ENCODE results near the gene MS4A2. TPM values are rescaled to one million over a fixed set of nuclear protein-coding genes. Genes with fewer than 3 reads are reported as not detected.
"Not testable (repeated sequence)": the region's sequence is repeated elsewhere in the genome, so short reads cannot be mapped to it uniquely, and the experiment has no call there.

MS4A2 gene
- total and polyA plus RNA-seq, 2 of the 8 experiments (the other 6 are each of a cell fraction or from before 2014, with no cell fraction given): not detected

DNA sequence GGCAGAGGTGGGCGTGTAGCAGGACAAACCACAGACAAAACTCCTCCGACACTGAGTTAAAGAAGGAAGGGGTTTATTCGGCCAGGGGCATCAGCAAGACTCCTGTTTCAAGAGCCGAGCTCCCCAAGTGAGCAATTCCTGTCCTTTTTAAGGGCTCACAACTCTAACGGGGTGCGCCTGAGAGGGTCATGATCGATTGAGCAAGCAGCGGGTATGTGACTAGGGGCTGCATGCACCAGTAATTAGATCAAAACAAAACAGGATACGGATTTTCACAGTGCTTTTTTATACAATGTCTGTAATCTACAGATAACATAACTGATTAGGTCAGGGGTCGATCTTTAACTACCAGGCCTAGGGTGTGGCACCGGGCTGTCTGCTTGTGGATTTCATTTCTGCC lies 12.9 kb downstream of the MS4A2 start:
- H4K20me1 ChIP-seq (replicated peaks in 1 of 2; ENCODE audit: control insufficient read depth in 1 of 2, insufficient read depth in 2 of 2, low read length in 2 of 2); H2BK15ac ChIP-seq (ENCODE audit: low read length); H4K8ac ChIP-seq (ENCODE audit: extremely low read depth, insufficient read depth, low read length); H3K4ac ChIP-seq (replicated peaks; ENCODE audit: insufficient read length, low read depth, low read length); FAIRE-seq; DNase-seq (ENCODE audit: low read depth in 1 of 2, low spot score in 2 of 2); H3K56ac ChIP-seq (replicated peaks; ENCODE audit: insufficient read length, low read depth, low read length); H2BK5ac ChIP-seq (ENCODE audit: low read depth, low read length); H3K23me2 ChIP-seq (ENCODE audit: low read depth, low read length); H4K91ac ChIP-seq (replicated peaks; ENCODE audit: insufficient read length, low read length); H3K79me2 ChIP-seq (ENCODE audit: control insufficient read depth in 1 of 2, insufficient read depth in 2 of 2, low read length in 2 of 2); H3K79me1 ChIP-seq (ENCODE audit: low read depth, low read length); H3K23ac ChIP-seq (ENCODE audit: insufficient read length); H2AFZ ChIP-seq (ENCODE audit: low read length); H3K18ac ChIP-seq (ENCODE audit: extremely low read depth, low read length); H2BK20ac ChIP-seq (ENCODE audit: low read length); H2BK12ac ChIP-seq (ENCODE audit: low read depth, low read length); H3K9ac ChIP-seq (replicated peaks in 1 of 4; ENCODE audit: extremely low read depth in 1 of 4, low read depth in 3 of 4, low read length in 3 of 4); POLR2A ChIA-PET (ENCODE audit: partially characterized antibody); H3K14ac ChIP-seq (ENCODE audit: insufficient read length); H2BK120ac ChIP-seq (replicated peaks; ENCODE audit: low read depth, low read length); H3K27me3 ChIP-seq (replicated peaks in 1 of 4; ENCODE audit: control insufficient read depth in 3 of 4, extremely low read depth in 1 of 4, insufficient read depth in 3 of 4, low read length in 3 of 4); H3K4me1 ChIP-seq (replicated peaks in 1 of 4; ENCODE audit: control insufficient read depth in 3 of 4, insufficient read depth in 4 of 4, low read length in 3 of 4); H3K9me3 ChIP-seq (ENCODE audit: insufficient read depth in 2 of 2, low read depth in 1 of 2, low read length in 1 of 2); H3K36me3 ChIP-seq (ENCODE audit: control insufficient read depth in 2 of 4, insufficient read depth in 4 of 4, low read length in 3 of 4); H3K27ac ChIP-seq (ENCODE audit: low read depth, low read length); CTCF ChIA-PET (ENCODE audit: partially characterized antibody); H3K4me3 ChIP-seq (ENCODE audit: extremely low read depth in 1 of 4, insufficient read depth in 2 of 4, low read depth in 3 of 4, low read length in 4 of 4); H3K4me2 ChIP-seq (ENCODE audit: insufficient read depth in 1 of 2, low read depth in 2 of 2, low read length in 2 of 2); H2AK5ac ChIP-seq (ENCODE audit: low read depth, low read length); H4K5ac ChIP-seq (ENCODE audit: insufficient read length, low read depth, low read length): not testable (repeated sequence)
- 92% methylated on average over 10 of the region's 11 CpGs; no CpG with 5 or more reads in 1 of the 2 experiments for WGBS, 2 experiments (ENCODE audit: extremely low coverage in 1 of 2, insufficient coverage in 1 of 2, insufficient read length in 1 of 2, insufficient replicate concordance in 2 of 2, low coverage in 1 of 2, low lambda C conversion rate in 2 of 2, missing lambda C conversion rate in 1 of 2)

DNA sequence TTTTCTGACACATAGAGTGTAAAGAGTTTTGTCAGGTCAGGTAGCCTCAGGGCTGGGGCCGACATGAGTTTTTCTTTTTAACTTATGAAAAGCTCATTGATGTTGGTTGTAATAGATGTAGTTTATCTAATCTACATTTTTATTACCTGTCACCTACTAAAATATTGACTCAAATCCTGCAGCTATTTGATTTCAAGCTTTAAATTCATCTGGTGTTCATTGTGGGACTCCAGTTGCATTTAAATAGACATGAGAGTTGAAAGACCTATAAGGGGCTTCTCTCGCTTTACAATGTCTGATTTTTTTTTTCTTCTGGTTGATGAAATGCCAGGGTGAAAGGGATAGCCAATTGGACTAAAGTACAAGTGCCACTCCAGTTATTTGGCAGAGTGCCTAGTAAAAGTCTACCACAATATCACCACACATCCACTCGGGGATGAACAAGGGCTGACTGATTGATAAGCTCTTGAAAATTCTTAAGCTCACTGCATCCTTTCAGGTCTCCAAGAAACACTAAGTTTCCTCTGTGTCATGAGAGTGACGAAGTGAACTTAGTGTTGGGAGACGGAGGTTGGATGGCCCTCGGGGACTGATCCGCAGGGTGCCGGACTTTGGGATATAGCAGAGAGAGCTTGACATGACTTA lies 16.1 kb downstream of the MS4A2 start:
- H3K27ac ChIP-seq (ENCODE audit: low read depth, low read length); H2BK5ac ChIP-seq (ENCODE audit: low read depth, low read length); H2BK15ac ChIP-seq (ENCODE audit: low read length); H2BK20ac ChIP-seq (ENCODE audit: low read length); H2BK12ac ChIP-seq (ENCODE audit: low read depth, low read length); H3K56ac ChIP-seq (replicated peaks; ENCODE audit: insufficient read length, low read depth, low read length); FAIRE-seq; H3K18ac ChIP-seq (ENCODE audit: extremely low read depth, low read length); POLR2A ChIA-PET (ENCODE audit: partially characterized antibody); H3K79me2 ChIP-seq (ENCODE audit: control insufficient read depth in 1 of 2, insufficient read depth in 2 of 2, low read length in 2 of 2); H3K4ac ChIP-seq (replicated peaks; ENCODE audit: insufficient read length, low read depth, low read length); H3K23ac ChIP-seq (ENCODE audit: insufficient read length); H3K9me3 ChIP-seq (ENCODE audit: insufficient read depth in 2 of 2, low read depth in 1 of 2, low read length in 1 of 2); H4K5ac ChIP-seq (ENCODE audit: insufficient read length, low read depth, low read length); H3K27me3 ChIP-seq (replicated peaks in 1 of 4; ENCODE audit: control insufficient read depth in 3 of 4, extremely low read depth in 1 of 4, insufficient read depth in 3 of 4, low read length in 3 of 4); H3K23me2 ChIP-seq (ENCODE audit: low read depth, low read length); H2AFZ ChIP-seq (ENCODE audit: low read length); H3K36me3 ChIP-seq (ENCODE audit: control insufficient read depth in 2 of 4, insufficient read depth in 4 of 4, low read length in 3 of 4); H2BK120ac ChIP-seq (replicated peaks; ENCODE audit: low read depth, low read length); H3K4me2 ChIP-seq (ENCODE audit: insufficient read depth in 1 of 2, low read depth in 2 of 2, low read length in 2 of 2); H4K91ac ChIP-seq (replicated peaks; ENCODE audit: insufficient read length, low read length); H4K20me1 ChIP-seq (replicated peaks in 1 of 2; ENCODE audit: control insufficient read depth in 1 of 2, insufficient read depth in 2 of 2, low read length in 2 of 2); H3K9ac ChIP-seq (replicated peaks in 1 of 4; ENCODE audit: extremely low read depth in 1 of 4, low read depth in 3 of 4, low read length in 3 of 4); H4K8ac ChIP-seq (ENCODE audit: extremely low read depth, insufficient read depth, low read length); H3K79me1 ChIP-seq (ENCODE audit: low read depth, low read length); H3K4me3 ChIP-seq (ENCODE audit: extremely low read depth in 1 of 4, insufficient read depth in 2 of 4, low read depth in 3 of 4, low read length in 4 of 4); H2AK5ac ChIP-seq (ENCODE audit: low read depth, low read length); DNase-seq (ENCODE audit: low read depth in 1 of 2, low spot score in 2 of 2); H3K14ac ChIP-seq (ENCODE audit: insufficient read length); H3K4me1 ChIP-seq (replicated peaks in 1 of 4; ENCODE audit: control insufficient read depth in 3 of 4, insufficient read depth in 4 of 4, low read length in 3 of 4): not testable (repeated sequence)
- CTCF ChIA-PET (ENCODE audit: partially characterized antibody): interaction anchor here (0.6 to 1.2 kb wide), 3 partner anchors 11 to 86 kb away, joined by 3 to 6 read pairs (median 4); no protein-coding TSS in a partner anchor
- WGBS, 2 experiments (ENCODE audit: extremely low coverage in 1 of 2, insufficient coverage in 1 of 2, insufficient read length in 1 of 2, insufficient replicate concordance in 2 of 2, low coverage in 1 of 2, low lambda C conversion rate in 2 of 2, missing lambda C conversion rate in 1 of 2): 90% methylated on average over 8 of the region's 8 CpGs; no CpG with 5 or more reads in 1 of the 2 experiments

Data from H1 (cell line).